Measurements from ENCODE around the gene METTL26. TPM values are rescaled to one million over a fixed set of nuclear protein-coding genes. Genes with fewer than 3 reads are reported as not detected.

Gene METTL26
- total and polyA plus RNA-seq, 10 of the 15 experiments (the other 5 are each of a cell fraction or from before 2014, with no cell fraction given) = 5.4 to 163 (median 79.3) TPM

DNA sequence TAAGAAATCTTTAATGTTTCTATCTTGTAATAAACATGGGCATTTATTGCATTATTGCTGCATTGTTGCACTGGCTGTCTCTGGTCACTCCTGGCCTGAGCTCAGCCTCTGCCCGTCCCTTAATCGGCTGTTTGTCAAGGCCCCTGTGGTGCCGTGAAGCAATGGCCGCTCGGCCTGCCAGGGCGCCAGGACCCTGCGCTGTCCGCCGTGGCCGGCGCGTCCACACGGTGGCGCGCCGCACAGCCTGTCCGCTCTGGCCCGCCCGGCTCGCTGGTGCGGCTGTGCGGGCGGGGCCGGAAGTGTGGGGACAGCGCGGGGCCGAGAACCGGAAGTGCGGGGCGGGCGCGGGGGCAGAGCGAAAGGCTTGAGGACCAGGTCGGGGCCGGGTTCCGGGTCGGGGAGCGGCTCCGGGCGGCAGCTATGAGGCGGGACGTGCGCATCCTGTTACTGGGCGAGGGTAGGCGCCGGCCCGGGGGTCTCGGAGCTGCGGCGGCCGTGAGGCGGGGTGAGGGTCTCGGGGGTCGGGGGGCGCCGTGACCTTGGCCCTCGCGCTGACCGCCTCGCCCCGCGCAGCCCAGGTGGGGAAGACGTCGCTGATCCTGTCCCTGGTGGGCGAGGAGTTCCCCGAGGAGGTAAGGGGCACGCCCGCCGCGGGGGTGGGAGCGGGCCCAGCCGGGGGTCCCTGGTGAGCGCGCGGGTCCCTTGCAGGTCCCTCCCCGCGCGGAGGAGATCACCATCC is 31.8 kb upstream of the METTL26 start, which contains the start of gene RHOT2 (continued):
- TF ChIP-seq, protein P1, sequence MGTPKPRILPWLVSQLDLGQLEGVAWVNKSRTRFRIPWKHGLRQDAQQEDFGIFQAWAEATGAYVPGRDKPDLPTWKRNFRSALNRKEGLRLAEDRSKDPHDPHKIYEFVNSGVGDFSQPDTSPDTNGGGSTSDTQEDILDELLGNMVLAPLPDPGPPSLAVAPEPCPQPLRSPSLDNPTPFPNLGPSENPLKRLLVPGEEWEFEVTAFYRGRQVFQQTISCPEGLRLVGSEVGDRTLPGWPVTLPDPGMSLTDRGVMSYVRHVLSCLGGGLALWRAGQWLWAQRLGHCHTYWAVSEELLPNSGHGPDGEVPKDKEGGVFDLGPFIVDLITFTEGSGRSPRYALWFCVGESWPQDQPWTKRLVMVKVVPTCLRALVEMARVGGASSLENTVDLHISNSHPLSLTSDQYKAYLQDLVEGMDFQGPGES (IDR thresholded peaks at IDR 0.05) = no peak
- TF ChIP-seq ATF7 (IDR thresholded peaks at IDR 0.05; ENCODE audit: low read depth) = no peak
- TF ChIP-seq, protein P2, sequence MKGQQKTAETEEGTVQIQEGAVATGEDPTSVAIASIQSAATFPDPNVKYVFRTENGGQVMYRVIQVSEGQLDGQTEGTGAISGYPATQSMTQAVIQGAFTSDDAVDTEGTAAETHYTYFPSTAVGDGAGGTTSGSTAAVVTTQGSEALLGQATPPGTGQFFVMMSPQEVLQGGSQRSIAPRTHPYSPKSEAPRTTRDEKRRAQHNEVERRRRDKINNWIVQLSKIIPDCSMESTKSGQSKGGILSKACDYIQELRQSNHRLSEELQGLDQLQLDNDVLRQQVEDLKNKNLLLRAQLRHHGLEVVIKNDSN (IDR thresholded peaks at IDR 0.05; ENCODE audit: borderline replicate concordance, extremely low read length, insufficient read depth, low read depth, low read length) = no peak
- TF ChIP-seq, protein P3, sequence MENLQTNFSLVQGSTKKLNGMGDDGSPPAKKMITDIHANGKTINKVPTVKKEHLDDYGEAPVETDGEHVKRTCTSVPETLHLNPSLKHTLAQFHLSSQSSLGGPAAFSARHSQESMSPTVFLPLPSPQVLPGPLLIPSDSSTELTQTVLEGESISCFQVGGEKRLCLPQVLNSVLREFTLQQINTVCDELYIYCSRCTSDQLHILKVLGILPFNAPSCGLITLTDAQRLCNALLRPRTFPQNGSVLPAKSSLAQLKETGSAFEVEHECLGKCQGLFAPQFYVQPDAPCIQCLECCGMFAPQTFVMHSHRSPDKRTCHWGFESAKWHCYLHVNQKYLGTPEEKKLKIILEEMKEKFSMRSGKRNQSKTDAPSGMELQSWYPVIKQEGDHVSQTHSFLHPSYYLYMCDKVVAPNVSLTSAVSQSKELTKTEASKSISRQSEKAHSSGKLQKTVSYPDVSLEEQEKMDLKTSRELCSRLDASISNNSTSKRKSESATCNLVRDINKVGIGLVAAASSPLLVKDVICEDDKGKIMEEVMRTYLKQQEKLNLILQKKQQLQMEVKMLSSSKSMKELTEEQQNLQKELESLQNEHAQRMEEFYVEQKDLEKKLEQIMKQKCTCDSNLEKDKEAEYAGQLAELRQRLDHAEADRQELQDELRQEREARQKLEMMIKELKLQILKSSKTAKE (IDR thresholded peaks at IDR 0.05; ENCODE audit: low read depth, poor library complexity, severe bottlenecking) = no peak
- TF ChIP-seq ZSCAN29 (IDR thresholded peaks at IDR 0.05) = peak; percentile 84
- no peak for TF ChIP-seq SMAD1 (IDR thresholded peaks at IDR 0.05; ENCODE audit: low read depth, partially characterized antibody)
- peak; percentile 18; the same call in 1 of the 2 replicates for TF ChIP-seq SPI1 (IDR thresholded peaks at IDR 0.05; ENCODE audit: borderline replicate concordance, insufficient read depth, low read depth, low read length)
- no peak for TF ChIP-seq CBX3 (IDR thresholded peaks at IDR 0.05; ENCODE audit: borderline replicate concordance, low read depth)
- TF ChIP-seq MEF2B (IDR thresholded peaks at IDR 0.05; ENCODE audit: partially characterized antibody, poor library complexity, severe bottlenecking) = no peak
- TF ChIP-seq IKZF1 (conservative IDR thresholded peaks at IDR 0.05) = peak; percentile 93
- peak; percentile 23; the same call in 1 of the 2 replicates for TF ChIP-seq MXI1 (IDR thresholded peaks at IDR 0.05; ENCODE audit: low read depth, low read length)
- no peak for TF ChIP-seq CREM (IDR thresholded peaks at IDR 0.05; ENCODE audit: low read depth)
- TF ChIP-seq TBL1XR1 (IDR thresholded peaks at IDR 0.05; ENCODE audit: low read depth, low read length) = no peak; the same call in 1 of the 2 replicates
- peak; percentile 67; the same call in 1 of the 2 replicates for TF ChIP-seq POLR2AphosphoS2 (IDR thresholded peaks at IDR 0.05; ENCODE audit: low read depth, low read length)
- TF ChIP-seq, protein P4, sequence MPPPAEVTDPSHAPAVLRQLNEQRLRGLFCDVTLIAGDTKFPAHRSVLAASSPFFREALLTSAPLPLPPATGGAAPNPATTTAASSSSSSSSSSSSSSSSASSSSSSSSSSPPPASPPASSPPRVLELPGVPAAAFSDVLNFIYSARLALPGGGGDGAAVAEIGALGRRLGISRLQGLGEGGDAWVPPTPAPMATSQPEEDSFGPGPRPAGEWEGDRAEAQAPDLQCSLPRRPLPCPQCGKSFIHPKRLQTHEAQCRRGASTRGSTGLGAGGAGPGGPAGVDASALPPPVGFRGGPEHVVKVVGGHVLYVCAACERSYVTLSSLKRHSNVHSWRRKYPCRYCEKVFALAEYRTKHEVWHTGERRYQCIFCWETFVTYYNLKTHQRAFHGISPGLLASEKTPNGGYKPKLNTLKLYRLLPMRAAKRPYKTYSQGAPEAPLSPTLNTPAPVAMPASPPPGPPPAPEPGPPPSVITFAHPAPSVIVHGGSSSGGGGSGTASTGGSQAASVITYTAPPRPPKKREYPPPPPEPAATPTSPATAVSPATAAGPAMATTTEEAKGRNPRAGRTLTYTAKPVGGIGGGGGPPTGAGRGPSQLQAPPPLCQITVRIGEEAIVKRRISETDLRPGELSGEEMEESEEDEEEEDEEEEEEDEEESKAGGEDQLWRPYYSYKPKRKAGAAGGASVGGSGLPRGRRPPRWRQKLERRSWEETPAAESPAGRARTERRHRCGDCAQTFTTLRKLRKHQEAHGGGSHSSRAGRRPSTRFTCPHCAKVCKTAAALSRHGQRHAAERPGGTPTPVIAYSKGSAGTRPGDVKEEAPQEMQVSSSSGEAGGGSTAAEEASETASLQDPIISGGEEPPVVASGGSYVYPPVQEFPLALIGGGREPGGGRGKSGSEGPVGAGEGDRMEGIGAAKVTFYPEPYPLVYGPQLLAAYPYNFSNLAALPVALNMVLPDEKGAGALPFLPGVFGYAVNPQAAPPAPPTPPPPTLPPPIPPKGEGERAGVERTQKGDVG (CRISPR knock-in tag; IDR thresholded peaks at IDR 0.05) = no peak
- TF ChIP-seq, protein P5, sequence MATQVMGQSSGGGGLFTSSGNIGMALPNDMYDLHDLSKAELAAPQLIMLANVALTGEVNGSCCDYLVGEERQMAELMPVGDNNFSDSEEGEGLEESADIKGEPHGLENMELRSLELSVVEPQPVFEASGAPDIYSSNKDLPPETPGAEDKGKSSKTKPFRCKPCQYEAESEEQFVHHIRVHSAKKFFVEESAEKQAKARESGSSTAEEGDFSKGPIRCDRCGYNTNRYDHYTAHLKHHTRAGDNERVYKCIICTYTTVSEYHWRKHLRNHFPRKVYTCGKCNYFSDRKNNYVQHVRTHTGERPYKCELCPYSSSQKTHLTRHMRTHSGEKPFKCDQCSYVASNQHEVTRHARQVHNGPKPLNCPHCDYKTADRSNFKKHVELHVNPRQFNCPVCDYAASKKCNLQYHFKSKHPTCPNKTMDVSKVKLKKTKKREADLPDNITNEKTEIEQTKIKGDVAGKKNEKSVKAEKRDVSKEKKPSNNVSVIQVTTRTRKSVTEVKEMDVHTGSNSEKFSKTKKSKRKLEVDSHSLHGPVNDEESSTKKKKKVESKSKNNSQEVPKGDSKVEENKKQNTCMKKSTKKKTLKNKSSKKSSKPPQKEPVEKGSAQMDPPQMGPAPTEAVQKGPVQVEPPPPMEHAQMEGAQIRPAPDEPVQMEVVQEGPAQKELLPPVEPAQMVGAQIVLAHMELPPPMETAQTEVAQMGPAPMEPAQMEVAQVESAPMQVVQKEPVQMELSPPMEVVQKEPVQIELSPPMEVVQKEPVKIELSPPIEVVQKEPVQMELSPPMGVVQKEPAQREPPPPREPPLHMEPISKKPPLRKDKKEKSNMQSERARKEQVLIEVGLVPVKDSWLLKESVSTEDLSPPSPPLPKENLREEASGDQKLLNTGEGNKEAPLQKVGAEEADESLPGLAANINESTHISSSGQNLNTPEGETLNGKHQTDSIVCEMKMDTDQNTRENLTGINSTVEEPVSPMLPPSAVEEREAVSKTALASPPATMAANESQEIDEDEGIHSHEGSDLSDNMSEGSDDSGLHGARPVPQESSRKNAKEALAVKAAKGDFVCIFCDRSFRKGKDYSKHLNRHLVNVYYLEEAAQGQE (IDR thresholded peaks at IDR 0.05; ENCODE audit: low read depth, low read length) = no peak

All from GM12878 (cell line).